ENCODE data around the gene CLDN9. TPM values are rescaled to one million over a fixed set of nuclear protein-coding genes. Genes with fewer than 3 reads are reported as not detected.

Gene CLDN9
- total and polyA plus RNA-seq, 9 of the 15 experiments (the other 6 are each of a cell fraction or from before 2014, with no cell fraction given) = 0.12 to 0.44 (median 0.22) TPM; not detected in 4

GRCh38 chr16:3004781-3005284, 7.9 kb upstream of the CLDN9 start (continued):
- TF ChIP-seq, protein P1, sequence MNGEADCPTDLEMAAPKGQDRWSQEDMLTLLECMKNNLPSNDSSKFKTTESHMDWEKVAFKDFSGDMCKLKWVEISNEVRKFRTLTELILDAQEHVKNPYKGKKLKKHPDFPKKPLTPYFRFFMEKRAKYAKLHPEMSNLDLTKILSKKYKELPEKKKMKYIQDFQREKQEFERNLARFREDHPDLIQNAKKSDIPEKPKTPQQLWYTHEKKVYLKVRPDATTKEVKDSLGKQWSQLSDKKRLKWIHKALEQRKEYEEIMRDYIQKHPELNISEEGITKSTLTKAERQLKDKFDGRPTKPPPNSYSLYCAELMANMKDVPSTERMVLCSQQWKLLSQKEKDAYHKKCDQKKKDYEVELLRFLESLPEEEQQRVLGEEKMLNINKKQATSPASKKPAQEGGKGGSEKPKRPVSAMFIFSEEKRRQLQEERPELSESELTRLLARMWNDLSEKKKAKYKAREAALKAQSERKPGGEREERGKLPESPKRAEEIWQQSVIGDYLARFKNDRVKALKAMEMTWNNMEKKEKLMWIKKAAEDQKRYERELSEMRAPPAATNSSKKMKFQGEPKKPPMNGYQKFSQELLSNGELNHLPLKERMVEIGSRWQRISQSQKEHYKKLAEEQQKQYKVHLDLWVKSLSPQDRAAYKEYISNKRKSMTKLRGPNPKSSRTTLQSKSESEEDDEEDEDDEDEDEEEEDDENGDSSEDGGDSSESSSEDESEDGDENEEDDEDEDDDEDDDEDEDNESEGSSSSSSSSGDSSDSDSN (IDR thresholded peaks at IDR 0.05; ENCODE audit: borderline replicate concordance in 1 of 2, low read depth in 2 of 2, low read length in 2 of 2) = 0 out of 4 replicates have a peak, but pooled peaks of 1 of the 2 experiments have one; percentile 24
- TF ChIP-seq PHB (CRISPR knock-in tag; IDR thresholded peaks at IDR 0.05) (no peak), SMAD4 (CRISPR knock-in tag; conservative IDR thresholded peaks at IDR 0.05) (peak; percentile 58), JUND (IDR thresholded peaks at IDR 0.05; ENCODE audit: borderline replicate concordance, low read depth, low read length) (peak; percentile 6; the same call in 1 of the 2 replicates), JUND (tag; IDR thresholded peaks at IDR 0.05; ENCODE audit: borderline replicate concordance, low read depth, low read length) (no peak), BHLHE40 (IDR thresholded peaks at IDR 0.05; ENCODE audit: low read length) (peak; percentile 61), KLF6 (CRISPR knock-in tag; IDR thresholded peaks at IDR 0.05; ENCODE audit: borderline replicate concordance) (peak; percentile 28; the same call in 1 of the 2 replicates), RAD51 (IDR thresholded peaks at IDR 0.05; ENCODE audit: borderline replicate concordance, low read depth) (peak; percentile 53; the same call in 1 of the 2 replicates), ESRRA (IDR thresholded peaks at IDR 0.05; ENCODE audit: borderline replicate concordance, low read depth) (peak; percentile 8; the same call in 1 of the 2 replicates), HCFC1 (IDR thresholded peaks at IDR 0.05; ENCODE audit: low read depth, low read length) (no peak), MEF2A (IDR thresholded peaks at IDR 0.05; ENCODE audit: control insufficient read depth, low read depth, low read length) (no peak), MLLT1 (IDR thresholded peaks at IDR 0.05) (0 out of 4 replicates have a peak, but pooled peaks of 1 of the 2 experiments have one; percentile 51), MTA3 (IDR thresholded peaks at IDR 0.05; ENCODE audit: borderline replicate concordance) (peak; percentile 58; the same call in 1 of the 2 replicates), TRIM28 (IDR thresholded peaks at IDR 0.05) (no peak), ERF (CRISPR knock-in tag; IDR thresholded peaks at IDR 0.05) (no peak), PHF8 (IDR thresholded peaks at IDR 0.05; ENCODE audit: borderline replicate concordance, low read length) (peak; percentile 35; the same call in 1 of the 2 replicates), MTA1 (IDR thresholded peaks at IDR 0.05; ENCODE audit: borderline replicate concordance) (peak; percentile 57; the same call in 1 of the 2 replicates), CTBP1 (IDR thresholded peaks at IDR 0.05; ENCODE audit: borderline replicate concordance) (peak; percentile 75), CXXC5 (CRISPR knock-in tag; IDR thresholded peaks at IDR 0.05) (peak; percentile 36), ZNF561 (CRISPR knock-in tag; conservative IDR thresholded peaks at IDR 0.05) (no peak)
- TF ChIP-seq, protein P2, sequence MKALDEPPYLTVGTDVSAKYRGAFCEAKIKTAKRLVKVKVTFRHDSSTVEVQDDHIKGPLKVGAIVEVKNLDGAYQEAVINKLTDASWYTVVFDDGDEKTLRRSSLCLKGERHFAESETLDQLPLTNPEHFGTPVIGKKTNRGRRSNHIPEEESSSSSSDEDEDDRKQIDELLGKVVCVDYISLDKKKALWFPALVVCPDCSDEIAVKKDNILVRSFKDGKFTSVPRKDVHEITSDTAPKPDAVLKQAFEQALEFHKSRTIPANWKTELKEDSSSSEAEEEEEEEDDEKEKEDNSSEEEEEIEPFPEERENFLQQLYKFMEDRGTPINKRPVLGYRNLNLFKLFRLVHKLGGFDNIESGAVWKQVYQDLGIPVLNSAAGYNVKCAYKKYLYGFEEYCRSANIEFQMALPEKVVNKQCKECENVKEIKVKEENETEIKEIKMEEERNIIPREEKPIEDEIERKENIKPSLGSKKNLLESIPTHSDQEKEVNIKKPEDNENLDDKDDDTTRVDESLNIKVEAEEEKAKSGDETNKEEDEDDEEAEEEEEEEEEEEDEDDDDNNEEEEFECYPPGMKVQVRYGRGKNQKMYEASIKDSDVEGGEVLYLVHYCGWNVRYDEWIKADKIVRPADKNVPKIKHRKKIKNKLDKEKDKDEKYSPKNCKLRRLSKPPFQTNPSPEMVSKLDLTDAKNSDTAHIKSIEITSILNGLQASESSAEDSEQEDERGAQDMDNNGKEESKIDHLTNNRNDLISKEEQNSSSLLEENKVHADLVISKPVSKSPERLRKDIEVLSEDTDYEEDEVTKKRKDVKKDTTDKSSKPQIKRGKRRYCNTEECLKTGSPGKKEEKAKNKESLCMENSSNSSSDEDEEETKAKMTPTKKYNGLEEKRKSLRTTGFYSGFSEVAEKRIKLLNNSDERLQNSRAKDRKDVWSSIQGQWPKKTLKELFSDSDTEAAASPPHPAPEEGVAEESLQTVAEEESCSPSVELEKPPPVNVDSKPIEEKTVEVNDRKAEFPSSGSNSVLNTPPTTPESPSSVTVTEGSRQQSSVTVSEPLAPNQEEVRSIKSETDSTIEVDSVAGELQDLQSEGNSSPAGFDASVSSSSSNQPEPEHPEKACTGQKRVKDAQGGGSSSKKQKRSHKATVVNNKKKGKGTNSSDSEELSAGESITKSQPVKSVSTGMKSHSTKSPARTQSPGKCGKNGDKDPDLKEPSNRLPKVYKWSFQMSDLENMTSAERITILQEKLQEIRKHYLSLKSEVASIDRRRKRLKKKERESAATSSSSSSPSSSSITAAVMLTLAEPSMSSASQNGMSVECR (CRISPR knock-in tag; IDR thresholded peaks at IDR 0.05) = 0 out of 2 replicates have a peak, but pooled peaks have one; percentile 13
